Measurements from ENCODE around the gene KIAA0232.

DNA sequence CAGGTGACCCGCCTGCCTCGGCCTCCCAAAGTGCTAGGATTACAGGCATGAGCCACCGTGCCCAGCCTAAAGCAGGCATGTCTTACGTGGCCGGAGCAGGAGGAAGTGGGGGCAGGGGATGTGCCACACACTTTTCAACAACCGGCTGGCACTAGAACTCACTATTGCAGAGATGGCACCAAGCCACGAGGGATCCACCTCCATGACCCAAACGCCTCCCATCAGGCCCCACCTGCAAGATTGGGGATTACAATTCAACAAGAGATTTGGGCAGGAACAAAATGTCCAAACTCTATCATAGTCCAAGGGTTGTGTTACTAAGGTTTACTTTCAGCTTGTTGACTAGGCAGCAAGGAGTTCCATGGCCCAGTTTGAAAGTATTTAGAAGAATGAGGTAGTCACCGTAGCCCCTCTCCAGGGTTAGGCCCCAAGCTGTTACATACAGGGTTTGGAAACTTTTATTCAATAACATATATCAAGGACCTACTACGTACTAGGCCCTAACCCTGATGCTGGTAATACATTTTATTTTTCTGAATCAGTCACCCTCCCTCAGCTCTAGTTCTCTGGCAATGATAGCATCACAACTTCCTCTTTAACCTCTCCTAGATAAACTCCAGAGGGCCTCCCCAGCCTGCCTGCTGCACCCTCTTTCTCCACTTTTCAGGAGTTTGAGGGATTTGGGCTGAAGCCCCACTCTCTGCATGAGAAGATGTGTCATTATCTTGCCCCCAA is 109.1 kb downstream of the KIAA0232 start:
- TF ChIP-seq ZNF274 (IDR thresholded peaks at IDR 0.05; ENCODE audit: borderline replicate concordance, low read depth, low read length) (no peak), POLR2AphosphoS5 (IDR thresholded peaks at IDR 0.05; ENCODE audit: control insufficient read depth, insufficient read depth, low read depth, low read length) (no peak), KAT7 (CRISPR knock-in tag; IDR thresholded peaks at IDR 0.05; ENCODE audit: borderline replicate concordance) (no peak), EP300 (IDR thresholded peaks at IDR 0.05; ENCODE audit: low read length) (no peak), ZZZ3 (IDR thresholded peaks at IDR 0.05) (no peak)
- TF ChIP-seq, protein P1, sequence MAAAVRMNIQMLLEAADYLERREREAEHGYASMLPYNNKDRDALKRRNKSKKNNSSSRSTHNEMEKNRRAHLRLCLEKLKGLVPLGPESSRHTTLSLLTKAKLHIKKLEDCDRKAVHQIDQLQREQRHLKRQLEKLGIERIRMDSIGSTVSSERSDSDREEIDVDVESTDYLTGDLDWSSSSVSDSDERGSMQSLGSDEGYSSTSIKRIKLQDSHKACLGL (CRISPR knock-in tag; IDR thresholded peaks at IDR 0.05; ENCODE audit: borderline replicate concordance, poor library complexity, severe bottlenecking) = no peak
- TF ChIP-seq, protein P2, sequence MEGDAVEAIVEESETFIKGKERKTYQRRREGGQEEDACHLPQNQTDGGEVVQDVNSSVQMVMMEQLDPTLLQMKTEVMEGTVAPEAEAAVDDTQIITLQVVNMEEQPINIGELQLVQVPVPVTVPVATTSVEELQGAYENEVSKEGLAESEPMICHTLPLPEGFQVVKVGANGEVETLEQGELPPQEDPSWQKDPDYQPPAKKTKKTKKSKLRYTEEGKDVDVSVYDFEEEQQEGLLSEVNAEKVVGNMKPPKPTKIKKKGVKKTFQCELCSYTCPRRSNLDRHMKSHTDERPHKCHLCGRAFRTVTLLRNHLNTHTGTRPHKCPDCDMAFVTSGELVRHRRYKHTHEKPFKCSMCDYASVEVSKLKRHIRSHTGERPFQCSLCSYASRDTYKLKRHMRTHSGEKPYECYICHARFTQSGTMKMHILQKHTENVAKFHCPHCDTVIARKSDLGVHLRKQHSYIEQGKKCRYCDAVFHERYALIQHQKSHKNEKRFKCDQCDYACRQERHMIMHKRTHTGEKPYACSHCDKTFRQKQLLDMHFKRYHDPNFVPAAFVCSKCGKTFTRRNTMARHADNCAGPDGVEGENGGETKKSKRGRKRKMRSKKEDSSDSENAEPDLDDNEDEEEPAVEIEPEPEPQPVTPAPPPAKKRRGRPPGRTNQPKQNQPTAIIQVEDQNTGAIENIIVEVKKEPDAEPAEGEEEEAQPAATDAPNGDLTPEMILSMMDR (IDR thresholded peaks at IDR 0.05 in 2 of 3, conservative IDR thresholded peaks at IDR 0.05 in 1 of 3; ENCODE audit: insufficient read depth in 2 of 3, low read depth in 1 of 3, low read length in 3 of 3) = no peak

Measured in K562 (cell line).